Brain microvascular endothelial cell (primary cell): ENCODE measurements around the gene PHLPP1.

Source experiments
- DNase-seq: peaks from one replicate; pipeline ENCODE4 v3.0.0-alpha.2; 2020
- H3K27ac ChIP-seq: fragments of 250-450 bp; sonication (Bioruptor Pico); 2 replicates; pipeline ENCODE4 v1.5.1; 2020; ENCODE audit warnings: mild to moderate bottlenecking, moderate library complexity
- H3K27me3 ChIP-seq: fragments of 250-450 bp; sonication (Bioruptor Pico); replicated peaks from 2 replicates; pipeline ENCODE4 v1.5.1; 2020; ENCODE audit warnings: mild to moderate bottlenecking
- H3K36me3 ChIP-seq: fragments of 250-450 bp; sonication (Bioruptor Pico); replicated peaks from 2 replicates; pipeline ENCODE4 v1.5.1; 2020; ENCODE audit warnings: mild to moderate bottlenecking
- H3K4me3 ChIP-seq: 2 replicates; pipeline ENCODE4 v1.5.1; 2011; ENCODE audit warnings: low read depth, mild to moderate bottlenecking, control low read depth, low read length, moderate library complexity
- in situ Hi-C: cut with HindIII; loops from 2 replicates; pipeline ENCODE4 v1.10.0; 2017; ENCODE audit warnings: low sequenced_read_pairs, low pct_ligation_motif_present
- TF ChIP-seq, protein P1 (sequence below): IDR thresholded peaks from 2 replicates; pipeline ENCODE4 v1.5.1; 2011; ENCODE audit warnings: low read depth, mild to moderate bottlenecking, moderate library complexity, low read length, control low read depth, inconsistent platforms; ENCODE audit errors: missing control alignments

PHLPP1 gene

GRCh38 chr18:62990653-62991052 lies 275.3 kb downstream of the PHLPP1 start:
- DNase-seq: no peak
- no peak overlapping the region for H3K27ac ChIP-seq
- TF ChIP-seq, protein P1, sequence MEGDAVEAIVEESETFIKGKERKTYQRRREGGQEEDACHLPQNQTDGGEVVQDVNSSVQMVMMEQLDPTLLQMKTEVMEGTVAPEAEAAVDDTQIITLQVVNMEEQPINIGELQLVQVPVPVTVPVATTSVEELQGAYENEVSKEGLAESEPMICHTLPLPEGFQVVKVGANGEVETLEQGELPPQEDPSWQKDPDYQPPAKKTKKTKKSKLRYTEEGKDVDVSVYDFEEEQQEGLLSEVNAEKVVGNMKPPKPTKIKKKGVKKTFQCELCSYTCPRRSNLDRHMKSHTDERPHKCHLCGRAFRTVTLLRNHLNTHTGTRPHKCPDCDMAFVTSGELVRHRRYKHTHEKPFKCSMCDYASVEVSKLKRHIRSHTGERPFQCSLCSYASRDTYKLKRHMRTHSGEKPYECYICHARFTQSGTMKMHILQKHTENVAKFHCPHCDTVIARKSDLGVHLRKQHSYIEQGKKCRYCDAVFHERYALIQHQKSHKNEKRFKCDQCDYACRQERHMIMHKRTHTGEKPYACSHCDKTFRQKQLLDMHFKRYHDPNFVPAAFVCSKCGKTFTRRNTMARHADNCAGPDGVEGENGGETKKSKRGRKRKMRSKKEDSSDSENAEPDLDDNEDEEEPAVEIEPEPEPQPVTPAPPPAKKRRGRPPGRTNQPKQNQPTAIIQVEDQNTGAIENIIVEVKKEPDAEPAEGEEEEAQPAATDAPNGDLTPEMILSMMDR: no peak
- no peak overlapping the region for H3K4me3 ChIP-seq
- H3K27me3 ChIP-seq: no peaks in the 10 kb centered on the region
- in situ Hi-C loops: no loop called here
- no peaks in the 10 kb centered on the region for H3K36me3 ChIP-seq

DNA sequence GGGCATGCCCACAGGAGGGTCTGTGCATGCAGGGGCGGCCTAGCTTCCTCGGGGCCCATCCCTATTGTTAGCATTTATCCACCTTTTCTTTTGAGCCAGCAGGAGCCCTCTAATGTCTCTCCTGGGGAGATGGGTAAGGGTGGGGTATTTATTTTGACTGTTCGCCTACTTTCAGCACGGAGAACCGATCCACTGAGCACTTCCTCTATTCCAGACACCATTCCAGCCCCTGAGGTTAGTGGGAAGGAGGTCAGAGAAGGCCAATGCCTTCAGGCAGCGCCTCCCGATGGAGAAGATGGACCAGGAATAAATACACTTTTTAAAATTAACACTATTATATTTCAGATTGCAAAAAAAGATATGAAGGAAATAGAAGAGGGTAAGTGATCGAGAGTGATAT lies 276.0 kb downstream of the PHLPP1 start:
- Histone ChIP-seq H3K27me3 (no peaks in the 10 kb centered on the region), H3K36me3 (no peaks in the 10 kb centered on the region), H3K4me3 (no peak overlapping the region), H3K27ac (no peak overlapping the region)
- TF ChIP-seq, protein P1: no peak
- no peak for DNase-seq
- in situ Hi-C loops: no loop called here

DNA sequence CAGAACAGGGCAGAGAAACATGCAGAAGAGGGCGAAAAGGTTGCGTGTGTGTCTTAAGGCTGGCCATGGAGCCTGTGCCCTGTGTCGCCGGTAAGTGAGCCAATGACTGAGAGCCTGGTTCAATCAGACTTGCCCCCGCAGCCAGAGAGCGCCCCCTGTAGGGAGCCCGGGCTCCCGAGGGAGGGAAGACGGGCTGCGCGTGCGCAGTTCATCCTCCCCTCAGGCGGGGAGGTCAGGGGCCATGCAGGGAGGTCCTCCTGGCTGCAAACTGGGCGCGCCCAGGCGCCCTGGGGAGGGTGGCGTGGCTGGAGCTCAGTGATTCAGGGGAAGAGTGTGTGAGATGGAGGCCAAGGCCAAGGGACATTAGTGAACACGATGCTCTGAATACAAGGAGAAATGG lies 276.6 kb downstream of the PHLPP1 start:
- H3K4me3 ChIP-seq: no peak overlapping the region
- TF ChIP-seq, protein P1: no peak
- H3K36me3 ChIP-seq: no peaks in the 10 kb centered on the region
- DNase-seq: no peak
- H3K27me3 ChIP-seq: no peaks in the 10 kb centered on the region
- in situ Hi-C loops: no loop called here
- H3K27ac ChIP-seq: no peak overlapping the region

- TF ChIP-seq, protein P1: no peak
- in situ Hi-C loops: no loop called here
- no peaks in the 10 kb centered on the region for H3K27me3 ChIP-seq
- no peaks in the 10 kb centered on the region for H3K36me3 ChIP-seq
- no peak overlapping the region for H3K27ac ChIP-seq
- no peak overlapping the region for H3K4me3 ChIP-seq
- DNase-seq: no peak
Observed at GRCh38 chr18:62992877-62993365, 277.6 kb downstream of the PHLPP1 start.

GRCh38 chr18:62996566-62996965 lies 281.2 kb downstream of the PHLPP1 start:
- DNase-seq: no peak
- in situ Hi-C loops: no loop called here
- no peak overlapping the region for H3K4me3 ChIP-seq
- no peaks in the 10 kb centered on the region for H3K36me3 ChIP-seq
- no peaks in the 10 kb centered on the region for H3K27me3 ChIP-seq
- no peak overlapping the region for H3K27ac ChIP-seq
- TF ChIP-seq, protein P1: no peak

DNA sequence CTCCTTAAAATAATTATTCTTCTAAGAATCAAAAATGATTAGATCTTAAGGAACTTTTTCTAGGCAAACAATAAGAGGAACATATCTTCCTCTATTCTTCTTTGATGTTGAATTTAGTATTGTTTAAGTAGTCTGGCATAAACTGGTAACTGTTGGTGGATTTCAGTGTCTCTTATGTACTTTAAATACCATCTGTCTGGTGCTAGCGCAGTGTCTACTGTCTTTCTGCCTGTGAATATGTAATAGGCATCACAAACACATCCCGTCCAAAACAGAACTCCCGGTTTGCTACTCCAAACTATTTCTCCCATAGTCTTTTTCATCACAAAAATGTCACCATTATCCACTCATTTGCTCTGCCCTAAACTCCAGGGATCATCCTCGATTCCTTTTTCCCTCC lies 281.7 kb downstream of the PHLPP1 start:
- Histone ChIP-seq H3K36me3 (no peaks in the 10 kb centered on the region), H3K27ac (no peak overlapping the region), H3K27me3 (no peaks in the 10 kb centered on the region), H3K4me3 (no peak overlapping the region)
- DNase-seq: no peak
- in situ Hi-C loops: no loop called here
- TF ChIP-seq, protein P1: no peak
